ENCODE measurements around the gene TXN2.

DNA sequence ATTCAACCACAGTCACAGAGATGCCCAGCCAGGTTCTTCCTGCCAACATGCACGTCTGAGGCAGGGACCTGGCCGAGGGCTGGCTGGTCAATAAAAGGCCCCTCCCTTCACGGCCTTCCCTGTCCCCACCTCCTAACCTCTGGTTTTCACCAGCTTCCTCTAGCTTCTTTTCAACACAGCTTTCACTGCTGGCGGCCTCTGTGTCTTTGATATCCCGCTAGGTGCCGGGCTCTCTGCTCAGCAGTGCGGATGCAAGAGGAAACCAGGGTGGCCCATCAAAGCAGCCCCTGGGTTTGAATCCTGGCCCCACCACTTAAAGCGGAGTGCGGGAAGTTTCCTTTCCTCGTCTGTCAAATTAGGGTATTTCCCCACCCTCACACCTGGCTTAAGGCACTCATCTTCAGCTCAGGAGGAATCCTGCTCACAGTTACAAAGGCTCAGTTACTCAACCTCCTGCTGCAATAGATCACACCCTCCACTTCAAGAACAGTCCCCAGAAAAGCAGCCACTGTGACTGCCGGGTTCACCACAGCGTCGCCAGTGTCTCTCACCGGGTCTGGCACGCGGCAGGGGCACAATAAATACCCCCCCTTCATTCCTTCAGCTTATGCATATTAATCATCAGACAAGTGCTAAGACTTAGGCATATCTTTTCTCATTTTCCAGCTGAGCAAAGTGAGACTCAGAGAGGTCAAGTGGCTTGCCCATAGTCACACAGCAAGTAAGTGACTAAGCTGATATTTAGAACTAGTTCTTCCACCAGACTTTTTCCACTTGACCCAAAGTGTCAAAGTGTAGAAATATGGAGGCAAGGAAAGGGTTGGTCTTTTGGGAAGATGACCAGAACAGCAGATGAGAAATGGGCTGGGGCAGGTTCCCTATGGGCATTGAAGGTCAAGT lies 45.7 kb downstream of the TXN2 start:
- TF ChIP-seq, protein P1, sequence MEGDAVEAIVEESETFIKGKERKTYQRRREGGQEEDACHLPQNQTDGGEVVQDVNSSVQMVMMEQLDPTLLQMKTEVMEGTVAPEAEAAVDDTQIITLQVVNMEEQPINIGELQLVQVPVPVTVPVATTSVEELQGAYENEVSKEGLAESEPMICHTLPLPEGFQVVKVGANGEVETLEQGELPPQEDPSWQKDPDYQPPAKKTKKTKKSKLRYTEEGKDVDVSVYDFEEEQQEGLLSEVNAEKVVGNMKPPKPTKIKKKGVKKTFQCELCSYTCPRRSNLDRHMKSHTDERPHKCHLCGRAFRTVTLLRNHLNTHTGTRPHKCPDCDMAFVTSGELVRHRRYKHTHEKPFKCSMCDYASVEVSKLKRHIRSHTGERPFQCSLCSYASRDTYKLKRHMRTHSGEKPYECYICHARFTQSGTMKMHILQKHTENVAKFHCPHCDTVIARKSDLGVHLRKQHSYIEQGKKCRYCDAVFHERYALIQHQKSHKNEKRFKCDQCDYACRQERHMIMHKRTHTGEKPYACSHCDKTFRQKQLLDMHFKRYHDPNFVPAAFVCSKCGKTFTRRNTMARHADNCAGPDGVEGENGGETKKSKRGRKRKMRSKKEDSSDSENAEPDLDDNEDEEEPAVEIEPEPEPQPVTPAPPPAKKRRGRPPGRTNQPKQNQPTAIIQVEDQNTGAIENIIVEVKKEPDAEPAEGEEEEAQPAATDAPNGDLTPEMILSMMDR (IDR thresholded peaks at IDR 0.05): no peak
- no peak for TF ChIP-seq POLR2A (IDR thresholded peaks at IDR 0.05)
